ENCODE results near the gene LRRN4CL. TPM values are rescaled to one million over a fixed set of nuclear protein-coding genes. Genes with fewer than 3 reads are reported as not detected.

Gene LRRN4CL
- total RNA-seq, 1 donor from 2014 or later: not detected

DNA sequence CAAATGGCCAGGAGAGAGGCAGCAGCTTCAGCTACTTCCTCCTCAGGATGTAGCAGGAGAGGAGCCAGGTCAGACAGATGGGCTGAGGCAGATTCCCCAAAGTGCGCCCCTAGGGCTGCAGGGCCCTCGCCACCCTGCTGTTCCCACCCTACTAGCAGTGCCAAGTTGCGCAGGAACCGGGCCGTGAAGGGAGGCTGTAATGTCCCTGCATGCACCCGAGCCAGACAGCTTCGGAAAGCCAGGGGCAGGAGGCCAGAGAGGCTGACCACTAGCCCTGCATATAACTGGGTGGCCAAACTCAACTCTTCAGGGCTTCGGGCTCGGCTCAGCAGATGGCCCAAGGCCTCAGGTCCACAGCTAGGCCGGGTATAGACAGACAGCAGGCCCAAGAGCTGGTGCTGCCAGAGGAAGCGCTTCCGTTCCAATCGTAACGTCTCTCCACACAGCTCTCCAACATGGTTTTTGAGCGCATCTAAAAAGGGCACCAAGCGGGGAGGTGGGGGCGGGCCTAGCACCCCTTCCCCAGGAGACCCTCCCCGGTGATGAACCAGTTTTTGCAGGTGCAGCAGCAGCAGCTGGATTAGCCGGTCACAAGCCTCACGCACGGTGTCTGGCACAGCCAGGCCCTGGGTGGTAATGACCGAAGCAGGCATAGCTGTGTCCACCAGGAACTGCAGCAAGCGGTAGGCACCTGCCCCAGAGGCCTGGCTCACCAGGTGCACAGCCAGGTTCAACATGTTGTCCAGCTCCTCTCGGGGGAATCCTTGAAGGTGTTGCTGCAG lies 41.0 kb downstream of the LRRN4CL start:
- DNase-seq (ENCODE audit: extremely low read depth, low read depth, low spot score): no peak

GRCh38 chr11:62647609-62648005 lies 41.7 kb downstream of the LRRN4CL start:
- no peak for DNase-seq (ENCODE audit: extremely low read depth, low read depth, low spot score)

GRCh38 chr11:62646825-62647608 lies 42.3 kb downstream of the LRRN4CL start:
- no peak for DNase-seq (ENCODE audit: extremely low read depth, low read depth, low spot score)

DNA sequence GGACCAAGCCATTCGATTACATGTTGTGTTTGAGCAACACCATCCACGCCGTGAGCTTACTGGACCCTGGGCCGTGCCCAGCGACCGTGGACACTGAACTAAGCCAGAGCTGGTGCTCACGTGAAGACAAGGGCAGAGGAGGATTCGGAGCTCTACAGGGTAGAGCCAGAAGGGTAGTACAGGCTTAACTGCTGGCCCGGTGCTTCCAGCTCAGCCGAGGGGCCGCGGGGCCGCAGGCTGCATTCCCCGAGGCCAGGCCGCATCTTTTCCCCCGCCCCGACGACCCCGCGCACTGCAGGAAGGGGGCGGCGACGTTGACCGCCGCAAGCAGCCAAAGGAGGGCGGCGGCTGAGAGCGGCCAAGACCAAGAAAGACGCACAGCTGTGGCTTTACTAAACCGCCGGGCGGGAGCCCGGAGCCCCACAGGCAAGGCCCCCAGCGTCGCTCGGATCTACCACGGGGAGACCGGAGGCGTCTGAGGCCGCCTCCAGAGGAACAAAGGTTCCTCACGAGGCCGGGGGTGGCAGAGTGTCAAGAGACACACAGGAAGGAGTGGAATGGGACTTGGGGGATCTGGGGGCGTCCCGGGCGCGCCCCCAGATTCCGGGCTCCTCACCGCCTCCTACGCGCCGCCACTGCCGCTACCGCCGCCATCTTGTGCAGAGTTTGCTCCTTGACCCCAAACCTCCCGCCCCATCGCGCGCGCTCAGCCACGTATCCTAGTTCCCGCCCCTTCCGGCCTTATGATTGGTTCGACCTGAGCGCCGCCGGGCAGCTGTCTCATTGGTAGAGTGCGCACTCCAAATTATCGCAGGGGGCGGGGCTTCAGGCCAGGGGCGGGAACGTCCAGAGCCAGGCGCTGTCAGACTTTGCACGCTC lies 43.1 kb downstream of the LRRN4CL start, which contains the start of gene GANAB:
GANAB (minus strand) TSS at position 668 of the 879 bp plus-strand sequence; CDS start at position 654, 14 bp downstream.
- no peak for DNase-seq (ENCODE audit: extremely low read depth, low read depth, low spot score)

- no peak for DNase-seq (ENCODE audit: extremely low read depth, low read depth, low spot score)
Observed at GRCh38 chr11:62645671-62645945, 43.7 kb downstream of the LRRN4CL start.

- no peak for DNase-seq (ENCODE audit: extremely low read depth, low read depth, low spot score)
Observed at GRCh38 chr11:62644220-62644619, 45.1 kb downstream of the LRRN4CL start.

Other genes starting within 250 kb of the LRRN4CL start
- gene AHNAK, start 142.7 kb downstream of the LRRN4CL start, total RNA-seq: 562 and 666 TPM in 2 replicates
- 1,186 and 1,947 TPM in 2 replicates for gene EEF1G, start 115.6 kb downstream of the LRRN4CL start, total RNA-seq
- 12.8 and 16.8 TPM in 2 replicates for gene TUT1, start 98.0 kb downstream of the LRRN4CL start, total RNA-seq
- 143 and 154 TPM in 2 replicates for gene MTA2, start 87.7 kb downstream of the LRRN4CL start, total RNA-seq
- 33.2 and 83.2 TPM in 2 replicates for gene EML3, start 76.8 kb downstream of the LRRN4CL start, total RNA-seq
- 1.4 and 2.3 TPM in 2 replicates for gene ROM1, start 76.3 kb downstream of the LRRN4CL start, total RNA-seq
- gene B3GAT3, start 67.5 kb downstream of the LRRN4CL start, total RNA-seq: 38.3 and 42.5 TPM in 2 replicates
- 295 and 372 TPM in 2 replicates for gene GANAB, start 42.9 kb downstream of the LRRN4CL start, total RNA-seq
- 29.0 and 29.5 TPM in 2 replicates for gene INTS5, start 36.2 kb downstream of the LRRN4CL start, total RNA-seq
- 49.7 and 56.8 TPM in 2 replicates for gene C11orf98, start 24.3 kb downstream of the LRRN4CL start, total RNA-seq
- 2.4 and 2.5 TPM in 2 replicates for gene CSKMT, start 24.2 kb downstream of the LRRN4CL start, total RNA-seq
- 7.8 and 9.9 TPM in 2 replicates for gene UQCC3, start 17.9 kb downstream of the LRRN4CL start, total RNA-seq
- 2.1 and 7.1 TPM in 2 replicates for gene LBHD1, start 17.3 kb downstream of the LRRN4CL start, total RNA-seq
- gene UBXN1, start 10.5 kb downstream of the LRRN4CL start, total RNA-seq: 134 and 162 TPM in 2 replicates
- 34.8 and 36.4 TPM in 2 replicates for gene BSCL2, start 17.9 kb upstream of the LRRN4CL start, total RNA-seq
- gene GNG3, start 18.1 kb upstream of the LRRN4CL start, total RNA-seq: not detected in 2 replicates
- 13.2 and 23.6 TPM in 2 replicates for gene HNRNPUL2, start 37.9 kb upstream of the LRRN4CL start, total RNA-seq
- gene TTC9C, start 39.0 kb upstream of the LRRN4CL start, total RNA-seq: 34.9 and 35.2 TPM in 2 replicates
- 7.2 and 12.6 TPM in 2 replicates for gene ZBTB3, start 64.6 kb upstream of the LRRN4CL start, total RNA-seq
- 75.5 and 88.6 TPM in 2 replicates for gene POLR2G, start 72.0 kb upstream of the LRRN4CL start, total RNA-seq
- 20.6 and 21.8 TPM in 2 replicates for gene TAF6L, start 81.9 kb upstream of the LRRN4CL start, total RNA-seq
- gene TMEM179B, start 97.9 kb upstream of the LRRN4CL start, total RNA-seq: 63.9 and 65.4 TPM in 2 replicates
- gene TMEM223, start 102.5 kb upstream of the LRRN4CL start, total RNA-seq: 16.8 and 23.2 TPM in 2 replicates
- 38.1 and 63.2 TPM in 2 replicates for gene NXF1, start 115.9 kb upstream of the LRRN4CL start, total RNA-seq
- gene STX5, start 142.5 kb upstream of the LRRN4CL start, total RNA-seq: 36.7 and 37.1 TPM in 2 replicates
- not detected in 2 replicates for gene TEX54, start 143.3 kb upstream of the LRRN4CL start, total RNA-seq
- 32.3 and 37.5 TPM in 2 replicates for gene WDR74, start 150.1 kb upstream of the LRRN4CL start, total RNA-seq
- 128 and 157 TPM in 2 replicates for gene SLC3A2, start 191.4 kb upstream of the LRRN4CL start, total RNA-seq
- gene CHRM1, start 231.8 kb upstream of the LRRN4CL start, total RNA-seq: not detected in 2 replicates